K562 (cell line): Measurements from ENCODE around the gene CEP41. TPM values are rescaled to one million over a fixed set of nuclear protein-coding genes. Genes with fewer than 3 reads are reported as not detected.

Experiments
- ATAC-seq: fragments of 200-7000 bp; cut with Tn5 transposase; 3 replicates; pipeline ENCODE4 v1.9.1; 2020; ENCODE audit warnings: moderate library complexity
- BruUV-seq: library from RNA; stranded (reverse); fragments of 400-500 nt; replicated peaks from 2 replicates; lab custom pipeline; 2021; lab: Mats Ljungman, UMichigan
- CTCF ChIA-PET: fragments of 300-600 bp; formaldehyde crosslinking; extraction: SDS; loops from one replicate; lab custom pipeline; 2021; ENCODE audit warnings: low intra/inter-chr PET ratio; lab: Yijun Ruan, JAX
- POLR2A ChIA-PET: fragments of 300-600, 350-650 bp; sonication (Branson Sonifier 250); formaldehyde crosslinking; extraction: SDS; loops from one replicate; lab custom pipeline; 2021; ENCODE audit warnings: antibody characterized with exemption, inconsistent platforms; lab: Yijun Ruan, JAX
- DNase-seq, 4 experiments: peaks; one replicate each; pipeline versions ENCODE4 v3.0.0 to v3.0.0-alpha.2; 2011 to 2018; ENCODE audit warnings: low spot score in 3 of 4, mixed read lengths in 3 of 4; ENCODE audit errors: extremely low read depth in 1 of 4
- FAIRE-seq: peaks from 2 replicates; lab custom pipeline; 2011; peaks lifted over from hg19 to GRCh38; lab: Jason Lieb, UNC
- H2AFZ ChIP-seq: 2 replicates; pipeline ENCODE4 v1.6.0; 2011; ENCODE audit warnings: low read depth, low read length, control low read depth, inconsistent platforms
- H3K27ac ChIP-seq: fragments of 200-600 bp; 3 replicates; pipeline ENCODE4 v1.8.0; 2011; ENCODE audit warnings: low read depth, mild to moderate bottlenecking, control low read depth, inconsistent platforms, low read length, moderate library complexity, mixed read lengths; ENCODE audit errors: extremely low read depth
- H3K27me3 ChIP-seq, 2 experiments: fragments of 300-600 bp in 1 of 2; 2 replicates in 1 of 2; 3 replicates in 1 of 2; pipeline versions ENCODE4 v1.6.0 to v1.8.0; 2011; ENCODE audit warnings: inconsistent platforms in 2 of 2, low read length in 2 of 2, mild to moderate bottlenecking in 1 of 2, mixed read lengths in 1 of 2, moderate library complexity in 1 of 2; ENCODE audit not compliant: control insufficient read depth in 2 of 2, insufficient read depth in 2 of 2
- H3K36me3 ChIP-seq: fragments of 300-600 bp; 3 replicates; pipeline ENCODE4 v1.8.0; 2011; ENCODE audit warnings: mild to moderate bottlenecking, low read length, inconsistent platforms; ENCODE audit not compliant: control insufficient read depth, insufficient read depth
- H3K4me1 ChIP-seq, 2 experiments: fragments of 200-600 bp in 1 of 2; replicated peaks in 1 of 2; 2 replicates in 1 of 2; 3 replicates in 1 of 2; pipeline versions ENCODE4 v1.5.1 to v1.8.0; 2011; ENCODE audit warnings: inconsistent platforms in 2 of 2, low read length in 2 of 2, mild to moderate bottlenecking in 1 of 2, mixed read lengths in 1 of 2, moderate library complexity in 1 of 2; ENCODE audit not compliant: control insufficient read depth in 2 of 2, insufficient read depth in 2 of 2
- H3K4me2 ChIP-seq: 2 replicates; pipeline ENCODE4 v1.6.1; 2011; ENCODE audit warnings: low read length, control low read depth, inconsistent platforms, mixed read lengths; ENCODE audit not compliant: insufficient read depth
- H3K4me3 ChIP-seq: fragments of 200-600 bp; sonication (generic), shearing (Covaris generic); 2 replicates; pipeline ENCODE4 v1.5.1; 2016; ENCODE audit warnings: control low read depth, inconsistent platforms
- H3K79me2 ChIP-seq: fragments of 200-600 bp; 3 replicates; pipeline ENCODE4 v1.8.0; 2011; ENCODE audit warnings: low read length, inconsistent platforms; ENCODE audit not compliant: control insufficient read depth, insufficient read depth
- H3K9ac ChIP-seq, 2 experiments: 2 replicates each; pipeline versions ENCODE4 v1.6.0 to v1.6.1; 2011; ENCODE audit warnings: low read depth in 2 of 2, low read length in 2 of 2, control low read depth in 1 of 2, inconsistent platforms in 1 of 2, mild to moderate bottlenecking in 1 of 2, mixed read lengths in 1 of 2; ENCODE audit not compliant: insufficient read depth in 1 of 2
- H3K9me1 ChIP-seq: one replicate; pipeline ENCODE4 v1.6.0; 2011; ENCODE audit warnings: inconsistent platforms, mild to moderate bottlenecking, low read length, moderate library complexity; ENCODE audit not compliant: control insufficient read depth, insufficient read depth
- H3K9me3 ChIP-seq: replicated peaks from 2 replicates; pipeline ENCODE4 v1.5.1; 2011; ENCODE audit warnings: low read depth, low read length, inconsistent platforms; ENCODE audit not compliant: control insufficient read depth, insufficient read depth
- H4K20me1 ChIP-seq: replicated peaks from 2 replicates; pipeline ENCODE4 v1.6.1; 2011; ENCODE audit warnings: low read length, inconsistent platforms, mixed read lengths; ENCODE audit not compliant: control insufficient read depth, insufficient read depth
- ATF2 ChIP-seq: sonication (generic); formaldehyde crosslinking; IDR thresholded peaks from 2 replicates; pipeline ENCODE4 v1.8.1; 2022; ENCODE audit warnings: missing genetic modification reagents
- ETS2 ChIP-seq: IDR thresholded peaks from 2 replicates; pipeline ENCODE4 v1.6.1; 2016; ENCODE audit warnings: borderline replicate concordance, missing genetic modification characterization, mild to moderate bottlenecking, moderate library complexity, missing compliant biosample characterization; ENCODE audit not compliant: poor library complexity, severe bottlenecking
- EWSR1 ChIP-seq: fragments of 450-650 bp; IDR thresholded peaks from 2 replicates; pipeline ENCODE4 v1.6.1; 2018; ENCODE audit warnings: borderline replicate concordance, mild to moderate bottlenecking, low read depth, moderate library complexity; ENCODE audit not compliant: partially characterized antibody
- GABPB1 ChIP-seq: sonication (generic); formaldehyde crosslinking; IDR thresholded peaks from 2 replicates; pipeline ENCODE4 v1.8.0; 2022; ENCODE audit warnings: mild to moderate bottlenecking, missing genetic modification reagents
- GATAD2A ChIP-seq: fragments of 450-650 bp; IDR thresholded peaks from 2 replicates; pipeline ENCODE4 v1.6.1; 2017
- GMEB1 ChIP-seq: fragments of 250-450 bp; sonication (Bioruptor Pico); IDR thresholded peaks from 2 replicates; pipeline ENCODE4 v1.4.0; 2020; ENCODE audit warnings: mild to moderate bottlenecking
- KAT2B ChIP-seq: IDR thresholded peaks from one replicate; pipeline ENCODE4 v1.6.1; 2012; ENCODE audit warnings: low read depth, mild to moderate bottlenecking, control low read depth, inconsistent platforms, low read length, moderate library complexity
- MLLT1 ChIP-seq, 2 experiments: fragments of 450-650 bp; IDR thresholded peaks; 2 replicates each; pipeline ENCODE4 v1.6.1; 2016
- MTA3 ChIP-seq: fragments of 450-650 bp; formaldehyde crosslinking; IDR thresholded peaks from 2 replicates; pipeline ENCODE4 v1.6.1; 2017; ENCODE audit warnings: mild to moderate bottlenecking, borderline replicate concordance
- RAD21 ChIP-seq, 2 experiments: fragments of 250-450 bp in 1 of 2; fragments of 450-650 bp in 1 of 2; sonication (Bioruptor Pico) in 1 of 2; formaldehyde crosslinking in 1 of 2; IDR thresholded peaks in 1 of 2; conservative IDR thresholded peaks in 1 of 2; 2 replicates each; pipeline versions ENCODE4 v1.4.0 to v1.8.0; 2020 to 2022; ENCODE audit warnings: mild to moderate bottlenecking in 2 of 2, moderate library complexity in 1 of 2
- RBM17 ChIP-seq: fragments of 200-400 bp; formaldehyde crosslinking; IDR thresholded peaks from 2 replicates; pipeline ENCODE4 v1.6.1; 2017; ENCODE audit warnings: low read depth, mild to moderate bottlenecking, low read length, borderline replicate concordance
- TCF7 ChIP-seq: sonication (generic); IDR thresholded peaks from 2 replicates; pipeline ENCODE4 v1.6.1; 2016; ENCODE audit warnings: antibody characterized with exemption, borderline replicate concordance
- ZNF239 ChIP-seq: fragments of 250-450 bp; sonication (Bioruptor Pico); IDR thresholded peaks from 2 replicates; pipeline ENCODE4 v1.4.0; 2020; ENCODE audit warnings: mild to moderate bottlenecking
- WGBS: fragments of 100-300 bp; shearing (Covaris generic); methylation state at CpG from one replicate; pipeline ENCODE4 v1.1.6; 2016; ENCODE audit warnings: low coverage, mixed read lengths; ENCODE audit not compliant: insufficient coverage; ENCODE audit errors: missing lambda C conversion rate; 5-methylcytosine and 5-hydroxymethylcytosine counted together
- in situ Hi-C: fragments of 300-500 bp; cut with MboI; formaldehyde crosslinking; loops from 4 replicates; pipeline ENCODE4 v1.15.0; 2018; ENCODE audit warnings: inconsistent platforms, mixed read lengths
- intact Hi-C: fragments of 100-400 bp; cut with micrococcal nuclease; formaldehyde crosslinking; loops from 2 replicates; pipeline ENCODE4 v1.14.2; 2022
- polyA plus RNA-seq, 8 experiments: library from polyadenylated mRNA; depleted of rRNA in 4 of 8; stranded (reverse) in 5 of 8; unstranded in 3 of 8; fragments of >200 nt; fragmentation: Nextera tagmentation in 2 of 8; fragmentation: Illumina TruSeq in 1 of 8; extraction: Ambion mirVana in 2 of 8; extraction: Trizol in 1 of 8; gene quantifications; 2 replicates each; pipeline versions ENCODE4 v1.2.1 to v1.2.3, GENCODE V29; 2011 to 2014; ENCODE audit warnings: inconsistent platforms in 1 of 8, missing spikeins in 1 of 8
- total RNA-seq, 7 experiments: library from RNA; depleted of rRNA in 6 of 7; stranded (reverse); fragments of >200 nt in 6 of 7; fragmentation: Illumina TruSeq in 2 of 7; extraction: Trizol in 2 of 7; gene quantifications; 2 replicates each; pipeline versions ENCODE4 v1.2.1 to v1.2.3, GENCODE V29; 2011 to 2021; ENCODE audit warnings: low replicate concordance in 1 of 7

The CEP41 gene
- total and polyA plus RNA-seq, 9 of the 15 experiments (the other 6 are each of a cell fraction or from before 2014, with no cell fraction given), result 1.5 to 15.5 (median 6.4) TPM

GRCh38 chr7:130475776-130476175 lies 35.0 kb upstream of the CEP41 start (continued):
- TF ChIP-seq MLLT1 (IDR thresholded peaks at IDR 0.05), result no peak
- TF ChIP-seq ETS2 (tag), result no peak
- no peak for TF ChIP-seq GATAD2A
- no peak for TF ChIP-seq MTA3
- TF ChIP-seq KAT2B, result no peak
- TF ChIP-seq TCF7, result no peak
- TF ChIP-seq, all 486 proteins: peak for 0

- Histone ChIP-seq H3K4me3 (no peak overlapping the region), H3K27ac (no peak overlapping the region), H3K9me3 (no peaks in the 10 kb centered on the region), H4K20me1 (no peaks in the 10 kb centered on the region), H3K9me1 (no peaks in the 10 kb centered on the region), H3K79me2 (no peaks in the 10 kb centered on the region), H2AFZ (no peak overlapping the region), H3K36me3 (no peaks in the 10 kb centered on the region), H3K4me1 (no peaks in the 10 kb centered on the region)
- in situ Hi-C loops (no loop called here), intact Hi-C loops (loop anchor here (2.0 kb wide), 1 partner anchor 75 kb away; no protein-coding TSS in a partner anchor)
- 8% methylated on average over 4 of the region's 4 CpGs for WGBS
- no TSS peak for BruUV-seq
- CTCF ChIA-PET, result no interaction called here
- DNase-seq, result no peak
- FAIRE-seq, result no peak
- POLR2A ChIA-PET, result interaction anchor here (0.5 to 1.1 kb wide), 4 partner anchors 11 to 346 kb away, joined by 3 to 4 read pairs (median 3); no protein-coding TSS in a partner anchor
- no peak for TF ChIP-seq GABPB1
- TF ChIP-seq EWSR1, result no peak
- TF ChIP-seq ATF2 (CRISPR knock-in tag), result no peak
- TF ChIP-seq RAD21 (CRISPR knock-in tag; conservative IDR thresholded peaks at IDR 0.05 in 1 of 2, IDR thresholded peaks at IDR 0.05 in 1 of 2), result no peak
- TF ChIP-seq RBM17, result no peak
- no peak for TF ChIP-seq GMEB1 (CRISPR knock-in tag)
- TF ChIP-seq ZNF239 (CRISPR knock-in tag), result no peak
- TF ChIP-seq, all 486 proteins: peak for 0
- H3K27me3 ChIP-seq, result peaks cover 15 to 24% of the 10 kb centered on the region in 2 experiments
- H3K9ac ChIP-seq, result no peak overlapping the region
- ATAC-seq, result no peak
- no peak overlapping the region for H3K4me2 ChIP-seq
Measured at GRCh38 chr7:130473876-130474275, 33.1 kb upstream of the CEP41 start.
